PC-9 (cell line): ENCODE results near the gene KMT2D.

ENCODE experiments used
- CTCF ChIP-seq: fragments of 200-600 bp; sonication (generic); conservative IDR thresholded peaks from 2 replicates; pipeline ENCODE4 v1.6.1; 2017; ENCODE audit warnings: mixed run types, antibody characterized with exemption, mild to moderate bottlenecking, moderate library complexity
- EZH2 ChIP-seq: fragments of 200-600 bp; sonication (generic); IDR thresholded peaks from 2 replicates; pipeline ENCODE4 v1.8.0; 2017; ENCODE audit warnings: antibody characterized with exemption, low read depth

DNA sequence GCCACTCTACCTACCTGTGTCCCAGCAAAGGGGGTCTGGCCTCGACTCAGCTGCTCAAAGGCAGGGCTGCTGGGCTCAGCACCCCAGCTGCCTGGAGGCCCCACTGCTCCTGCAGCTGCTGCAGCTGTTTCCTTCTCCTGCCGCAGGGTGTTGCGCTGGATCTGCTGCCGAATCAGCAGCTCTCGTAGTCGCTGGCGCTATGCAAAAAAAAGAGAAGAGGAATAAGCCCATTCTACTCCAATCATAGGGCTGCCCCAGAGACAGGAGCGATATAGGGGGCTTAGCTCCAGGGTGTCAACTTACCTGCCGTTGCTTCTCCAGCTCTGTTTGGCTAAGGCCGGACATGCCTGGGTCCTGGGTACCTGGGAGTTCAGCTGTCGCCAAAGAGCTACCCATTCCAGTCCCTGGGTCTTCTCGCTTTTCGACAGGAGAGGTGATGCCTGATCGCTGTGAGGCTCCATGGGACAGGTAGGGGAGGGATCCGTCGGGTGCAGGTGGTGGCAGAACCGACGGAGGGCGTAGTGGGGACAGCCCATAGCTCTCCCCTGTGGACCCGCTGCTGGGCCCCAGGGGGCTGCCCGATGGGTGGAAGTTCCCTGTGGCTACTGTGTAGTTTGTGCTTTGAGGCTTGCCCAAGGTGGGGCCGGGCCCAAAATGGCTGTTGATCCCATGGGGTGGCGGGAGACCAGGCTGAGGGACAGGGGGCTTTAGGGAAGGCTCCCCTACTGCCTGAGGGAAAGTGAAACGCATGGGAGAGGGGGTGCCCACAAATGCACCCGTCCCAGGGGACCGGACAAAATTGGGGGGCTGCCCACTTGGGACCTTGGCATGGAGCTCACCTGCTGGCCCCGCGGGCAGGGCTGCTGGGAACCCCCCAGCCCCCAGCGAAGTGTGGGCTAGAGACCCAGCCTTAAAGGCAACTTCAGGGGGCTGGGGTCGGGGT, 20.9 kb downstream of the KMT2D start:
- TF ChIP-seq CTCF (no peak), EZH2 (no peak)
